DND-41 (cell line): Measurements from ENCODE around the gene TMEM109.

Experiments
- CTCF ChIP-seq: IDR thresholded peaks from 2 replicates; pipeline ENCODE4 v1.5.1; 2012; ENCODE audit warnings: borderline replicate concordance, low read length, moderate library complexity, mild to moderate bottlenecking; ENCODE audit not compliant: poor library complexity, severe bottlenecking; ENCODE audit errors: extremely low read depth
- EZH2 ChIP-seq: IDR thresholded peaks from 3 replicates; pipeline ENCODE4 v1.6.1; 2012; ENCODE audit warnings: borderline replicate concordance, low read depth, mild to moderate bottlenecking, moderate library complexity, low read length, inconsistent platforms; ENCODE audit not compliant: severe bottlenecking

- TF ChIP-seq CTCF (no peak), EZH2 (no peak)
These were observed 19.6 kb downstream of the TMEM109 start for GRCh38 chr11:60933416-60934123.
